LNCAP (cell line): ENCODE data around the gene ORM2.
A peak's percentile ranks its signal among the peaks of the same experiment; 100 is the strongest.

Experiments
- CTCF ChIP-seq: fragments of 450-650 bp; IDR thresholded peaks from 2 replicates; pipeline ENCODE4 v1.5.1; 2017; ENCODE audit warnings: mild to moderate bottlenecking

Gene ORM2

GRCh38 chr9:114335745-114336144 is 6.1 kb downstream of the ORM2 start:
- TF ChIP-seq CTCF, result no peak

DNA sequence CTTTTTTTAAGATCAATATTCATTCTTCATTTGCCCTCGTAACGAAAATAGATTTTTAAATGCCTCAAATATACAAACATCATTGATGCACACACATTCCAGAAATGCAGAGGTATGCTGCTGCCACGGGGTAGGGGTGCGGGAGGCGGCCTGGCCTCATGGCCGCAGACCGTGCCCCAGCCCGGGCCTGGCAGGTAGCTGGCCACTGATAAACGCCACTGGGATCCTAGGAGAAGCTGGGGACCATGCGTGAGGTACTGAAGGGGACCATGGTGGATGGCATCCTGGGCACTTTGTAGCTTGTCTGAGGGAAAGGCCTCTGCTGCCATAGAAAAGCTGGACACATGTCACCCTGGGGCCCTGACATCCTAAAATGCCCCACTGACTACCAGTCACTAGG is 6.5 kb downstream of the ORM2 start:
- TF ChIP-seq CTCF, result no peak

- no peak for TF ChIP-seq CTCF
Observed at GRCh38 chr9:114336699-114337395, 7.2 kb downstream of the ORM2 start.

- no peak for TF ChIP-seq CTCF
Observed at GRCh38 chr9:114338187-114338586, 8.5 kb downstream of the ORM2 start.

GRCh38 chr9:114339130-114339908 is 9.7 kb downstream of the ORM2 start:
- TF ChIP-seq CTCF, result peak; percentile 84

DNA sequence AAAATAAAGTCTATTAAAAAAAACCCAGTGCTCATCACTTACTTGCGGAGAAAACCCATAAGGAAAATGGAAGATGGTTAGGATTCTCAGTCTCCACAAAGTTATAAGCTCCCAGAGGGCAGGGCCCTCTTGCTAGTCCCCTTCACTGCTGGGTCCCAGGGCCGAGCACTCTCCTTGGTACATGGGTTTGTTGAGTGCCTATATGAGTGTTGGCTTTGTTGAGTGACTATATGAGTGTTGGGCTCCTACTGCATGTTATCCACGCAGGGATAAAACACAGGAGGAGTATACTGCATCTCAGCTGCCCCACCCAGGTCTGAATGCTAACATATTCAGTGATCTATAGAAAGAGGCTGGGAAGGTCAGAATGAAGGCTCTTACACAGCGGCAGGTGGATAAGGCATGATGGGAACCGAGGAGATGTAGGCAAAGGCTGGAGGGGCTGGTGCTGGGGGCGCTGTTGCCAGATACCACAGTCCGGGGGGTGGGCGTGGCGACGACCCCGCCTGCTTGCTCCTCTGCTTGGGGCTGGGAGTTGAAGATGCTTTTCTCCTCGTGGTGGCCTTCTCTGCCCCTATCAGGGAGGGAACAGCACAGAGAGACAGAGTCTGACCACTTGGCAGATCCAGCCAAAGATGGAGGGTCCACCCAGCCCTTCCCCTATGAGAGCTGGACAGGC is 11.6 kb downstream of the ORM2 start:
- TF ChIP-seq CTCF, result no peak

DNA sequence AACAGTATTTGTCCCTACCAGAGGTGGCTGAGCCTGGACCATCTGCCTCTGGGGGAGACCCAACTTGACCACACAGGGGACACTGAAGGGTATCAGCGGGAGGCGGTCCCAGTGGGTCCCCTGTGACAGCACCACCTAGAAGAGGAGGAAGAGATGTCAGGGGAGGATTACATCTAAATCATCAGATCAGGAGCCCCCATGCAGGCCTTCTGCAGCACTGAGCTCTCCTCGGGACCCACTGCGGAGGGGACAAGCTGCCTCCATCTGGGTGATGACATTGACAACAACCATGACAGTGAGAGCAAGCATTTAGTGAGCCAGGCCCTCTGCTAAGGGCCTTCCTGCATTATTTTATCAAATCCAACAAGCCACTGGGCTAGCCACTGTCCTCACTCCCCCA is 12.3 kb downstream of the ORM2 start:
- no peak for TF ChIP-seq CTCF
